Embryonic facial prominence (tissue), 1 donor: ENCODE measurements around the gene SUN3.
"Not testable (repeated sequence)": the region's sequence is repeated elsewhere in the genome, so short reads cannot be mapped to it uniquely, and the experiment has no call there.

Source experiments
- DNase-seq: peaks from one replicate; pipeline ENCODE4 v3.0.0-alpha.2; 2016; ENCODE audit errors: extremely low spot score

SUN3 gene

GRCh38 chr7:47945261-47946015 is 83.5 kb downstream of the SUN3 start:
- DNase-seq: no peak

- DNase-seq: no peak
Observed at GRCh38 chr7:47944536-47945260, 84.2 kb downstream of the SUN3 start.

GRCh38 chr7:47943676-47944474 is 85.0 kb downstream of the SUN3 start:
- DNase-seq: no peak

DNA sequence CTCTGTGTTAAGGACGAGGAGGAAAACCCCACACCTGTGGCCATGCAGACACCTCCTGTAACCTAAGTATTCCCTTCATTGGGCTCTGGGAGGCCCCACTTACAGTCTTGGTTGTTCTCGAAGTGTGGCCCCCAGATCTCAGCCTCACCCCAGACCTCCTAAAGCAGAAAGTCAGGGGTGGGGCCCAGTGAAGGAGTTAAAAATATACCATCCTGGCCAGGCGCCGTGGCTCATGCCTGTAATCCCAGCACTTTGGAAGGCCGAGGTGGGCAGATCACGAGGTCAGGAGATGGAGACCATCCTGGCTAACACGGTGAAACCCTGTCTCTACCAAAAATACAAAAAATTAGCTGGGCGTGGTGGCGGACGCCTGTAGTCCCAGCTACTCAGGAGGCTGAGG is 86.3 kb downstream of the SUN3 start:
- DNase-seq: not testable (repeated sequence)

GRCh38 chr7:47942132-47942531 is 86.8 kb downstream of the SUN3 start:
- DNase-seq: no peak

GRCh38 chr7:47941136-47941844 is 87.6 kb downstream of the SUN3 start:
- no peak for DNase-seq

DNA sequence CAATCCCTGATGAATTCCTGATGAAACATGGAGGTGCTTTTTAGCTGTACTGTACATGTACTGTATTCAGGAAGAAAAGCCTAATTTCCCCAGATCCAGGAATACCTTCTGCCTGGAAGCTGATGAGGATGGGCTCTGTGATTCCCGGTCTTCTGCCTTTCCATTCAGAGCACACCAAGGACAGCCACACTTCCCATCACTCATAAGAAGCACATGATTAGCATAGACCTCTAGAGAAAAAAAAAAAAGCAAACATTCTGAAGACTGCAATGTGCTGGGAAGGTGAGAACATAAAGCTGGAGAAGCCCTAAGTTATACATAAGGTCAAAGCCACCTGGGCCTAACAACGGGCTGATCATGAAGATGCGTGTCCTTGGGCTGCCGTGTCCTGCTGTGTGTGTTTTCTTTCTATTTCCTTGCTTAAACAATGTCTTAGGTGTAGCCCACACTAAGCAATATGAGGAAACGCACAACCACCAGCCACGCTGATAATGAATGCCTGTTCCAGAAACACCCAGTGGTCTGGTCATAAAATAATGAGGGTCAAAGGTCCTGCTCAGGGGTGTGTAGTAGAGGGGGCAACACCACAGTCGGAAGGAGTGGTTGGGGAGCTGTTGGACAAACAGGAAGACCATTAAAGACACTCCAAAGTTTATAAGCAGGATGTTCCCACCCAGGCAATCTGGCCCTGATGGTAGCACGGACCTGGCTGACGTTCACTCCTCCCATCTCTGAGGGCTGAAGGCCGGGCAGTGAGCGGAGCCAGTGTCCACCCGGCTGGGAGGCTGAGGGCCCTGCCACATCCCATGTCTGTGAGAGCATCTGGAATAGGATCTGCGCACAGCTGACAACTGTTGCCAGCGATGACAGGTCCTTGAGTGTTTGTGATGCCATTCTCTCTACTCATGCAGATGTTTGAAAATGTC is 88.6 kb downstream of the SUN3 start:
- no peak for DNase-seq

DNA sequence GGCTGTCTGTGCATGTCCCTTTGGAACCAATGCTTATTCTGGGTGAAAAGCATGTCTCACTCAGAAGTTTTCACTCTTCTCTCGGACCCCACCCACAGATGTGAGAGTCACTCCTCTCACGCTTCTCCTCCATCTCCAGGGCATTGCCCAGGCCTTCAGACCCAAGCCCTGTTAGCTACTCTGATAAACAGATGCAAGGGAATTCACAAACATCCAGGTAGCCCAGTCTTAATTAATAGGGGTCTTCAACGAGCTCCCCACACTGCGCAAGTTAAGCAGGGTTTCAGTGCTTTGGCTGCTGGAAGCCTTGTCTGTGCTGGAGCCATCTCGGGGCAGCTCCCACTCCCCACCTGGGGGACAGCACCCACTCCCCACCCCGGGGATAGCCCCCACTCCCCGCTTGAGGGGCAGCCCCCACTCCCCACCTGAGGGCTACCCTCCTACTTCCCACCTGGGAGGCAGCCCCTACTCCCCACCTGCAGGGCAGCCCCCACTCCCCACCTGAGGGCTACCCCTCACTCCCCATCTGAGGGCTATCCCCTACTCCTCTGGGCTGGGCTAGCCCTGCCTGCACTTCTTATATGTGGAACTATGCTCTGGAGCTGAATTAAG is 89.4 kb downstream of the SUN3 start:
- no peak for DNase-seq

GRCh38 chr7:47938574-47939165 is 90.2 kb downstream of the SUN3 start:
- DNase-seq: no peak

GRCh38 chr7:47937711-47938573 is 91.0 kb downstream of the SUN3 start:
- DNase-seq: no peak
